ENCODE results near the gene ARMC12.

ARMC12 gene

GRCh38 chr6:35790683-35791082, 53.9 kb downstream of the ARMC12 start:
- Histone ChIP-seq H3K9me3 (ENCODE audit: insufficient read depth, low read length) (no peaks in the 10 kb centered on the region), H3K36me3 (ENCODE audit: insufficient read depth, insufficient read length, low read length) (no peaks in the 10 kb centered on the region), H3K4me3 (ENCODE audit: insufficient read length, low read depth) (no peak overlapping the region), H3K9ac (ENCODE audit: insufficient read length, low read depth) (no peak overlapping the region), H3K27me3 (ENCODE audit: insufficient read depth, insufficient read length) (no peaks in the 10 kb centered on the region), H3K4me1 (ENCODE audit: insufficient read depth, insufficient read length) (no peaks in the 10 kb centered on the region)
- TF ChIP-seq ZNF274 (IDR thresholded peaks at IDR 0.05; ENCODE audit: low read depth, low read length): no peak
- no peak for TF ChIP-seq YY1 (IDR thresholded peaks at IDR 0.05; ENCODE audit: insufficient read depth, insufficient read length)
- no peak for TF ChIP-seq SUZ12 (IDR thresholded peaks at IDR 0.05; ENCODE audit: extremely low read depth, insufficient read depth, insufficient read length)
- DNase-seq (ENCODE audit: low read depth, low spot score): no peak

- H3K4me3 ChIP-seq (ENCODE audit: insufficient read length, low read depth): no peak overlapping the region
- no peaks in the 10 kb centered on the region for H3K27me3 ChIP-seq (ENCODE audit: insufficient read depth, insufficient read length)
- H3K9ac ChIP-seq (ENCODE audit: insufficient read length, low read depth): no peak overlapping the region
- TF ChIP-seq ZNF274 (IDR thresholded peaks at IDR 0.05; ENCODE audit: low read depth, low read length) (no peak), YY1 (IDR thresholded peaks at IDR 0.05; ENCODE audit: insufficient read depth, insufficient read length) (no peak), SUZ12 (IDR thresholded peaks at IDR 0.05; ENCODE audit: extremely low read depth, insufficient read depth, insufficient read length) (no peak)
- H3K36me3 ChIP-seq (ENCODE audit: insufficient read depth, insufficient read length, low read length): no peaks in the 10 kb centered on the region
- DNase-seq (ENCODE audit: low read depth, low spot score): no peak
- H3K9me3 ChIP-seq (ENCODE audit: insufficient read depth, low read length): no peaks in the 10 kb centered on the region
- H3K4me1 ChIP-seq (ENCODE audit: insufficient read depth, insufficient read length): peaks cover 4% of the 10 kb centered on the region
Measured at GRCh38 chr6:35794536-35795452, 58.0 kb downstream of the ARMC12 start.

DNA sequence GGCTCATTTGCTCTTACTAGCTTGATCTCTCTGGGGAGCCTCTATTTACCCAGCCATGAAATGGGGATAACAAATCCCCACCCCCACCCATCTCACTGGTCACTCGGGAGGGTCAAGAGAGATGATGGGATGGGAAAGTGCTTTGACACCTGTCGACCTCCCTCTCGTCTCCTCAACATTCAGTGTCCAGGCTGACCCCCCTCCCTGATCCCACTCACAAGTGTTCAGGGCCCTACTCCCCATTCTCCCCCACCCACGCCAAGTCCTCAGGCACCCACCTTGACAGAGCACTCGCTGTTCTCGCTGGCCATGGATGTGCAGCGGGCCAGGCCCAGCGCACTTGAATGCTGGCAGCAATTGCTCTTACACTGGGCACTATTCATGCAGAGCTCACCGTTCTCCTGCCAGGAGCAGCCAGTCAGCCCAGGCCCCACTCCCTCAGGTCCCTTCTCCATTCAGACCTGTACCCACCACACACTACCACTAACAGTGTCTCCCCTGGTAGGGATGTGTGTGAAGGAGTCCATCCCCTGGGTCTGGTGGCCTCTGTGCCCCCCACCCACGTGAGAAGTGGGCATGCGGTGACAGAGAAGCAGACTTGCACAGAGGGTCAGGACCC, 58.7 kb downstream of the ARMC12 start:
- TF ChIP-seq YY1 (IDR thresholded peaks at IDR 0.05; ENCODE audit: insufficient read depth, insufficient read length): no peak
- no peak for TF ChIP-seq SUZ12 (IDR thresholded peaks at IDR 0.05; ENCODE audit: extremely low read depth, insufficient read depth, insufficient read length)
- no peak for TF ChIP-seq ZNF274 (IDR thresholded peaks at IDR 0.05; ENCODE audit: low read depth, low read length)
- H3K9ac ChIP-seq (ENCODE audit: insufficient read length, low read depth): no peak overlapping the region
- peaks cover 4% of the 10 kb centered on the region for H3K4me1 ChIP-seq (ENCODE audit: insufficient read depth, insufficient read length)
- no peak for DNase-seq (ENCODE audit: low read depth, low spot score)
- H3K27me3 ChIP-seq (ENCODE audit: insufficient read depth, insufficient read length): no peaks in the 10 kb centered on the region
- no peaks in the 10 kb centered on the region for H3K36me3 ChIP-seq (ENCODE audit: insufficient read depth, insufficient read length, low read length)
- H3K4me3 ChIP-seq (ENCODE audit: insufficient read length, low read depth): no peak overlapping the region
- no peaks in the 10 kb centered on the region for H3K9me3 ChIP-seq (ENCODE audit: insufficient read depth, low read length)

DNA sequence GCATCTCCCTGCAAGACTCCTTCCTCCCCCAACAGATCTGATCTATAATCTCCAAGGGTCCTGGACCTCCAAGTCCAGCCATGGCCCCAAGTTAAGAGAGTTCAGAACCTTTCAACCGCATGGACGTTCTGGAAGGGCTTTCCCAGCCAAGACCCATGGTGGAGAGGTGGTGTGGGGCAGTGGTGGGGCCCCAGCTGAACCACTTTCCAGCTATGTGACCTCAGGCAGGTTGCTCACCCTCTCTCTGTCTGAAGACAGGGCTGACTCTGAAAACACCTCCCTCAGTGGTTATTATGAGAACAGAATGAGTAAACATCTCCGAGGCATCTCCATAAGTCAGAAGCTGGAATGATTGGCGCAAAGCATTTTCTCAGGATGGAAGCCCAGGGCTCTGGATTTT, 59.4 kb downstream of the ARMC12 start:
- Histone ChIP-seq H3K4me3 (ENCODE audit: insufficient read length, low read depth) (no peak overlapping the region), H3K4me1 (ENCODE audit: insufficient read depth, insufficient read length) (peaks cover 4% of the 10 kb centered on the region), H3K36me3 (ENCODE audit: insufficient read depth, insufficient read length, low read length) (no peaks in the 10 kb centered on the region), H3K9me3 (ENCODE audit: insufficient read depth, low read length) (no peaks in the 10 kb centered on the region), H3K27me3 (ENCODE audit: insufficient read depth, insufficient read length) (no peaks in the 10 kb centered on the region), H3K9ac (ENCODE audit: insufficient read length, low read depth) (no peak overlapping the region)
- no peak for TF ChIP-seq SUZ12 (IDR thresholded peaks at IDR 0.05; ENCODE audit: extremely low read depth, insufficient read depth, insufficient read length)
- no peak for TF ChIP-seq ZNF274 (IDR thresholded peaks at IDR 0.05; ENCODE audit: low read depth, low read length)
- no peak for TF ChIP-seq YY1 (IDR thresholded peaks at IDR 0.05; ENCODE audit: insufficient read depth, insufficient read length)
- no peak for DNase-seq (ENCODE audit: low read depth, low spot score)

DNA sequence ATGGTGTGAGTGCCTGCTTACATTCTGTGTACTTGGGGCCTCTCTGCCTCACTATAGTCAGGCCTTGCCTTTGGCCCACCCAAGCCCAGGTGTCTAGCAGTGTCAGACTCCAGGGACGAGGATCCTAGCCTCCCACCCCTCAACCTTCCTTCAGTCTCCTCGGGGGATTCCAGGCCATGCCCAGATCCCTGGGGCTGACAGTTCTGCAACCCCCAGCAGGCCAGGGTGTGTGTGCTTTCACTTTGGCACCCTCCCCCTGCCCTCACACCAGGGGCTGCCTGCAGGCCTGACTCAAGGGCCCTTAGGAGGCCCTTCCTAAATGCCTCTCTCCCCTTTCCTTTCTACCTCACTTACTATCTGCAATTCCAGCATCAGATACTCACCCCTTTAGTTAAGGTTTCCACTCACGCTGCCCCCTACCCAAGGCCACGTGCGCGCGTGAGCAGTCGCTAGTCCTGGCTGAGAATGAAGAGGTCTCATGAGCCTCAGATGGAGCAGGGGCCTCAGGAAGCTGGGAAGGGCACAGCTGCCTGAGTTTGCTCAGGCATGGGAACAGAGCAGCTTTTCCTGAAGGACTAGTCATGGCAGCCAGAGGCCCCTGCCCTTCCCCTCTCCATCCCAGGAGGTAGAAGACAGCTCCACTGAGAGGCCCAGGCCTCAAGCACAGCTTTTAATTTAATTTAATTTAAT, 61.1 kb downstream of the ARMC12 start:
- no peak overlapping the region for H3K9ac ChIP-seq (ENCODE audit: insufficient read length, low read depth)
- DNase-seq (ENCODE audit: low read depth, low spot score): no peak
- no peaks in the 10 kb centered on the region for H3K9me3 ChIP-seq (ENCODE audit: insufficient read depth, low read length)
- H3K4me1 ChIP-seq (ENCODE audit: insufficient read depth, insufficient read length): peaks cover 4% of the 10 kb centered on the region
- no peaks in the 10 kb centered on the region for H3K36me3 ChIP-seq (ENCODE audit: insufficient read depth, insufficient read length, low read length)
- no peak overlapping the region for H3K4me3 ChIP-seq (ENCODE audit: insufficient read length, low read depth)
- H3K27me3 ChIP-seq (ENCODE audit: insufficient read depth, insufficient read length): no peaks in the 10 kb centered on the region
- TF ChIP-seq YY1 (IDR thresholded peaks at IDR 0.05; ENCODE audit: insufficient read depth, insufficient read length) (no peak), ZNF274 (IDR thresholded peaks at IDR 0.05; ENCODE audit: low read depth, low read length) (no peak), SUZ12 (IDR thresholded peaks at IDR 0.05; ENCODE audit: extremely low read depth, insufficient read depth, insufficient read length) (no peak)

All from NT2/D1 (cell line).